IMR-90 (cell line): ENCODE data around the gene LINC00305.

Source experiments
- CEBPB ChIP-seq: IDR thresholded peaks from 2 replicates; pipeline ENCODE4 v1.6.1; 2012; ENCODE audit warnings: low read depth, low read length, improper control_type of control experiment
- CHD1 ChIP-seq: IDR thresholded peaks from 2 replicates; pipeline ENCODE4 v1.6.1; 2012; ENCODE audit warnings: low read depth, low read length, improper control_type of control experiment
- CTCF ChIP-seq: conservative IDR thresholded peaks from 2 replicates; pipeline ENCODE4 v1.5.1; 2012; ENCODE audit warnings: mild to moderate bottlenecking, low read depth, low read length, improper control_type of control experiment
- ELK1 ChIP-seq: fragments of 150-350 bp; IDR thresholded peaks from 2 replicates; pipeline ENCODE4 v1.6.1; 2016; ENCODE audit warnings: low read depth, mild to moderate bottlenecking, low read length, moderate library complexity, borderline replicate concordance
- FOS ChIP-seq: fragments of 150-350 bp; IDR thresholded peaks from 2 replicates; pipeline ENCODE4 v1.6.1; 2016; ENCODE audit warnings: low read depth, low read length
- MAZ ChIP-seq: IDR thresholded peaks from 2 replicates; pipeline ENCODE4 v1.6.1; 2012; ENCODE audit warnings: low read depth, mild to moderate bottlenecking, low read length, improper control_type of control experiment, moderate library complexity, borderline replicate concordance
- MXI1 ChIP-seq: IDR thresholded peaks from 2 replicates; pipeline ENCODE4 v1.6.1; 2012; ENCODE audit warnings: low read depth, mild to moderate bottlenecking, low read length, moderate library complexity, borderline replicate concordance
- NFE2L2 ChIP-seq: fragments of 150-350 bp; IDR thresholded peaks from 2 replicates; pipeline ENCODE4 v1.6.1; 2016; ENCODE audit warnings: low read depth, mild to moderate bottlenecking, low read length
- POLR2A ChIP-seq: IDR thresholded peaks from 2 replicates; pipeline ENCODE4 v1.6.1; 2012; ENCODE audit warnings: mild to moderate bottlenecking, low read depth, low read length
- RAD21 ChIP-seq: IDR thresholded peaks from 2 replicates; pipeline ENCODE4 v1.6.1; 2012; ENCODE audit warnings: low read length, improper control_type of control experiment
- RCOR1 ChIP-seq: IDR thresholded peaks from 2 replicates; pipeline ENCODE4 v1.6.1; 2012; ENCODE audit warnings: mild to moderate bottlenecking, low read length, improper control_type of control experiment; ENCODE audit not compliant: insufficient replicate concordance
- RFX5 ChIP-seq: IDR thresholded peaks from 2 replicates; pipeline ENCODE4 v1.8.0; 2012; ENCODE audit warnings: low read depth, mild to moderate bottlenecking, low read length, moderate library complexity
- SMC3 ChIP-seq: fragments of 150-350 bp; IDR thresholded peaks from 2 replicates; pipeline ENCODE4 v1.6.1; 2016; ENCODE audit warnings: low read depth, mild to moderate bottlenecking, antibody characterized with exemption, low read length, moderate library complexity
- USF2 ChIP-seq: fragments of 150-350 bp; IDR thresholded peaks from 2 replicates; pipeline ENCODE4 v1.6.1; 2017; ENCODE audit warnings: mild to moderate bottlenecking, antibody characterized with exemption, low read length, low read depth

GRCh38 chr18:64082513-64082912 is 66.4 kb downstream of the LINC00305 start:
- TF ChIP-seq CTCF (no peak), NFE2L2 (no peak), SMC3 (no peak), POLR2A (no peak), ELK1 (no peak), MAZ (no peak), RFX5 (no peak), CHD1 (no peak), CEBPB (no peak), RCOR1 (no peak), USF2 (no peak), FOS (no peak), MXI1 (no peak), RAD21 (no peak)
